ENCODE results near the gene PSMD13. TPM values are rescaled to one million over a fixed set of nuclear protein-coding genes. Genes with fewer than 3 reads are reported as not detected.

The PSMD13 gene
- total and polyA plus RNA-seq, 2 of the 4 experiments (the other 2 are of a cell fraction) = 177 to 217 TPM

DNA sequence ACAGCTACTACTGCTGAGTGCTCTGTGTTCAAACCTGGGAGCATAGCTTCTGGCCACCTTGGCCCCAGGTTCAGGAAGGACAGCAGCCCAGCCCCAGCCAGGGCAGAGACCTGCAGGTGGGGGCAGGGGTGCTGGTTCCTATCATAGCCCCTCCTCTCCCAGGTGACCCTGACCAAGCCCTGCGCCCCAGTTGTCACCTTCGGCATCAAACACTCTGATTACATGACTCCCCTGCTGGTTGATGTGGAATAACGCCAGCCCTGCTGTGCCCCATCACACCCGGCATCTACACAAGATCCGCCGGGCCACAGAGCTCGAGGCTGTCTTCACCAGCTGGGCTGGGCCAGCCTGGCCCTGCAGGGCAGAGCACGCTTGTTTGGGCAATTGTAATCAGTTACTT, 37.0 kb upstream of the PSMD13 start:
- ATAC-seq (ENCODE audit: low read depth) = no peak
- POLR2A ChIA-PET (ENCODE audit: unreplicated experiment) = no interaction called here

More for the DNA sequence above, 37.0 kb upstream of the PSMD13 start:
- no peak for TF ChIP-seq MAZ (IDR thresholded peaks at IDR 0.05; ENCODE audit: borderline replicate concordance, low read depth, low read length)
- no peak for TF ChIP-seq ELK1 (IDR thresholded peaks at IDR 0.05; ENCODE audit: borderline replicate concordance, low read depth, low read length)
- no peak for TF ChIP-seq CEBPB (IDR thresholded peaks at IDR 0.05; ENCODE audit: low read depth, low read length)
- no peak for TF ChIP-seq MAFK (IDR thresholded peaks at IDR 0.05; ENCODE audit: low read depth, low read length)
- TF ChIP-seq CHD1 (IDR thresholded peaks at IDR 0.05; ENCODE audit: low read depth, low read length) = no peak
- no peak for TF ChIP-seq MXI1 (IDR thresholded peaks at IDR 0.05; ENCODE audit: borderline replicate concordance, low read depth, low read length)
- TF ChIP-seq, protein P1, sequence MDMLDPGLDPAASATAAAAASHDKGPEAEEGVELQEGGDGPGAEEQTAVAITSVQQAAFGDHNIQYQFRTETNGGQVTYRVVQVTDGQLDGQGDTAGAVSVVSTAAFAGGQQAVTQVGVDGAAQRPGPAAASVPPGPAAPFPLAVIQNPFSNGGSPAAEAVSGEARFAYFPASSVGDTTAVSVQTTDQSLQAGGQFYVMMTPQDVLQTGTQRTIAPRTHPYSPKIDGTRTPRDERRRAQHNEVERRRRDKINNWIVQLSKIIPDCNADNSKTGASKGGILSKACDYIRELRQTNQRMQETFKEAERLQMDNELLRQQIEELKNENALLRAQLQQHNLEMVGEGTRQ (IDR thresholded peaks at IDR 0.05; ENCODE audit: low read depth, low read length) = no peak
- Histone ChIP-seq H3K27me3 (ENCODE audit: control insufficient read depth, insufficient read depth, low read length) (no peaks in the 10 kb centered on the region), H3K27ac (ENCODE audit: insufficient read depth, low read length) (no peak overlapping the region), H3K9me3 (ENCODE audit: control insufficient read depth, insufficient read depth, low read length) (no peaks in the 10 kb centered on the region), H3K9me1 (ENCODE audit: insufficient read depth, low read length) (peaks cover 25% of the 10 kb centered on the region), H3K4me1 (ENCODE audit: control insufficient read depth, insufficient read depth, low read length) (no peaks in the 10 kb centered on the region), H2AFZ (replicated peaks; ENCODE audit: low read length, poor library complexity) (no peak overlapping the region), H2BK20ac (ENCODE audit: low read depth, low read length) (no peak overlapping the region), H2AK5ac (ENCODE audit: low read depth, low read length) (no peak overlapping the region), H3K14ac (replicated peaks; ENCODE audit: low read depth, low read length) (no peak overlapping the region), H3K23ac (ENCODE audit: low read depth, low read length) (no peak overlapping the region), H4K20me1 (ENCODE audit: insufficient read depth, low read length) (peaks cover 39% of the 10 kb centered on the region), H4K91ac (ENCODE audit: insufficient read depth, low read depth, low read length) (no peak overlapping the region), H3K36me3 (ENCODE audit: control insufficient read depth, insufficient read depth, low read length) (peaks cover 35% of the 10 kb centered on the region), H2BK120ac (ENCODE audit: low read depth, low read length) (no peak overlapping the region), H2AK9ac (replicated peaks; ENCODE audit: low read depth, low read length, poor library complexity) (peak overlapping the region; percentile 70), H2BK15ac (ENCODE audit: low read depth, low read length) (no peak overlapping the region), H3K4ac (ENCODE audit: low read depth, low read length) (no peak overlapping the region), H4K5ac (ENCODE audit: low read depth, low read length) (no peak overlapping the region), H2BK5ac (ENCODE audit: low read depth, low read length, poor library complexity, severe bottlenecking) (no peak overlapping the region), H3K18ac (ENCODE audit: low read depth, low read length) (no peak overlapping the region), H3K4me2 (ENCODE audit: low read depth, low read length) (no peak overlapping the region), H3K79me1 (ENCODE audit: low read depth in 1 of 2, low read length in 2 of 2) (peaks cover 18 to 45% of the 10 kb centered on the region in 2 experiments; a peak in 3 of 4 replicates), H4K8ac (ENCODE audit: low read depth in 2 of 2, low read length in 2 of 2) (no peak overlapping the region), H3K9ac (ENCODE audit: low read depth, low read length) (no peak overlapping the region), H3K56ac (ENCODE audit: extremely low read depth, insufficient read depth, low read length) (no peak overlapping the region), H3K4me3 (ENCODE audit: insufficient read depth, low read depth, low read length) (no peak overlapping the region)
- DNase-seq = no peak
- intact Hi-C loops (cut with micrococcal nuclease) (no loop called here), in situ Hi-C loops (cut with MboI; ENCODE audit: low sequenced_read_pairs) (no loop called here), dilution Hi-C loops (cut with HindIII; ENCODE audit: low sequenced_read_pairs, unreplicated experiment) (no loop called here)
- no CpG with 5 or more reads among the region's 8 CpGs for WGBS, 2 experiments (ENCODE audit: extremely low coverage in 2 of 2, insufficient read length in 1 of 2)
- BruUV-seq (replicated peaks) = no TSS peak
- CTCF ChIA-PET = no interaction called here
